HepG2 (cell line): Measurements from ENCODE around the gene TIMM13. TPM values are rescaled to one million over a fixed set of nuclear protein-coding genes. Genes with fewer than 3 reads are reported as not detected.

ENCODE experiments used
- CBX5 ChIP-seq: sonication (generic); formaldehyde crosslinking; IDR thresholded peaks from 2 replicates; pipeline ENCODE4 v1.4.0; 2020; ENCODE audit warnings: missing genetic modification reagents, borderline replicate concordance
- KDM2A ChIP-seq: sonication (generic); formaldehyde crosslinking; IDR thresholded peaks from 2 replicates; pipeline ENCODE4 v1.4.0; 2020; ENCODE audit warnings: low read depth, missing genetic modification reagents, borderline replicate concordance
- NONO ChIP-seq, 2 experiments: fragments of 450-650 bp in 1 of 2; sonication (generic) in 1 of 2; formaldehyde crosslinking in 1 of 2; IDR thresholded peaks in 1 of 2; conservative IDR thresholded peaks in 1 of 2; 2 replicates each; pipeline versions ENCODE4 v1.6.1 to v1.8.0; 2017 to 2022; ENCODE audit warnings: mild to moderate bottlenecking in 1 of 2, missing genetic modification reagents in 1 of 2, moderate library complexity in 1 of 2
- PCBP1 ChIP-seq: fragments of 200-400 bp; formaldehyde crosslinking; IDR thresholded peaks from 2 replicates; pipeline ENCODE4 v1.6.1; 2017; ENCODE audit warnings: mild to moderate bottlenecking, low read depth, low read length, borderline replicate concordance
- PRPF4 ChIP-seq: fragments of 200-400 bp; formaldehyde crosslinking; IDR thresholded peaks from 2 replicates; pipeline ENCODE4 v1.6.1; 2016; ENCODE audit warnings: low read length, low read depth; ENCODE audit not compliant: poor library complexity, severe bottlenecking
- SMAD9 ChIP-seq: sonication (generic); formaldehyde crosslinking; IDR thresholded peaks from 2 replicates; pipeline ENCODE4 v1.5.1; 2020; ENCODE audit warnings: mild to moderate bottlenecking, missing genetic modification reagents
- STAG1 ChIP-seq: sonication (generic); formaldehyde crosslinking; IDR thresholded peaks from 2 replicates; pipeline ENCODE4 v1.4.0; 2020; ENCODE audit warnings: missing genetic modification reagents
- TCF7L2 ChIP-seq: IDR thresholded peaks from 2 replicates; pipeline ENCODE4 v1.6.1; 2011; ENCODE audit warnings: mild to moderate bottlenecking, low read depth, low read length, moderate library complexity
- TGIF2 ChIP-seq: IDR thresholded peaks from 2 replicates; pipeline ENCODE4 v1.6.1; 2016; ENCODE audit warnings: control low read depth, missing compliant biosample characterization
- ZNF30 ChIP-seq: sonication (generic); formaldehyde crosslinking; IDR thresholded peaks from 2 replicates; pipeline ENCODE4 v1.5.0; 2020; ENCODE audit warnings: mild to moderate bottlenecking, missing genetic modification reagents
- ZNF335 ChIP-seq: sonication (generic); formaldehyde crosslinking; IDR thresholded peaks from 2 replicates; pipeline ENCODE4 v1.4.0; 2020; ENCODE audit warnings: missing genetic modification reagents
- ZNF496 ChIP-seq: sonication (generic); formaldehyde crosslinking; IDR thresholded peaks from 2 replicates; pipeline ENCODE4 v1.8.1; 2023; ENCODE audit warnings: mild to moderate bottlenecking, moderate library complexity, missing genetic modification reagents; ENCODE audit not compliant: insufficient replicate concordance
- ZNF557 ChIP-seq: sonication (generic); formaldehyde crosslinking; IDR thresholded peaks from 2 replicates; pipeline ENCODE4 v1.4.0; 2020; ENCODE audit warnings: missing genetic modification reagents
- polyA plus RNA-seq, 8 experiments: library from polyadenylated mRNA; depleted of rRNA in 3 of 8; stranded (reverse) in 7 of 8; unstranded in 1 of 8; fragments of >200 nt; fragmentation: Illumina TruSeq in 4 of 8; extraction: Trizol in 4 of 8; gene quantifications; 2 replicates each; pipeline versions ENCODE4 v1.2.1 to v1.2.3, GENCODE V29; 2011 to 2016; ENCODE audit warnings: low read depth in 4 of 8, missing spikeins in 1 of 8, mixed read lengths in 1 of 8; ENCODE audit not compliant: insufficient read depth in 1 of 8
- total RNA-seq, 5 experiments: library from RNA; depleted of rRNA; stranded (reverse); fragments of >200 nt; fragmentation: Illumina TruSeq; extraction: Trizol; gene quantifications; 2 replicates each; pipeline ENCODE4 v1.2.3, GENCODE V29; 2016; ENCODE audit warnings: low read depth in 1 of 5
- TF ChIP-seq, protein P1 (sequence below): sonication (generic); formaldehyde crosslinking; IDR thresholded peaks from 2 replicates; pipeline ENCODE4 v1.4.0; 2020; ENCODE audit warnings: missing genetic modification reagents
- TF ChIP-seq, protein P2 (sequence below): sonication (generic); formaldehyde crosslinking; IDR thresholded peaks from 2 replicates; pipeline ENCODE4 v1.8.0; 2022; ENCODE audit warnings: mild to moderate bottlenecking, missing genetic modification reagents, borderline replicate concordance
- TF ChIP-seq, protein P3 (sequence below), 2 experiments: sonication (generic) in 1 of 2; formaldehyde crosslinking in 1 of 2; IDR thresholded peaks; 2 replicates each; pipeline versions ENCODE4 v1.4.0 to v1.6.1; 2016 to 2020; ENCODE audit warnings: borderline replicate concordance in 1 of 2, low read depth in 1 of 2, mild to moderate bottlenecking in 1 of 2, missing genetic modification reagents in 1 of 2

Gene TIMM13
- total and polyA plus RNA-seq, 2 of the 13 experiments (the other 11 are each of a cell fraction or from before 2014, with no cell fraction given), result 48.4 to 108 TPM

DNA sequence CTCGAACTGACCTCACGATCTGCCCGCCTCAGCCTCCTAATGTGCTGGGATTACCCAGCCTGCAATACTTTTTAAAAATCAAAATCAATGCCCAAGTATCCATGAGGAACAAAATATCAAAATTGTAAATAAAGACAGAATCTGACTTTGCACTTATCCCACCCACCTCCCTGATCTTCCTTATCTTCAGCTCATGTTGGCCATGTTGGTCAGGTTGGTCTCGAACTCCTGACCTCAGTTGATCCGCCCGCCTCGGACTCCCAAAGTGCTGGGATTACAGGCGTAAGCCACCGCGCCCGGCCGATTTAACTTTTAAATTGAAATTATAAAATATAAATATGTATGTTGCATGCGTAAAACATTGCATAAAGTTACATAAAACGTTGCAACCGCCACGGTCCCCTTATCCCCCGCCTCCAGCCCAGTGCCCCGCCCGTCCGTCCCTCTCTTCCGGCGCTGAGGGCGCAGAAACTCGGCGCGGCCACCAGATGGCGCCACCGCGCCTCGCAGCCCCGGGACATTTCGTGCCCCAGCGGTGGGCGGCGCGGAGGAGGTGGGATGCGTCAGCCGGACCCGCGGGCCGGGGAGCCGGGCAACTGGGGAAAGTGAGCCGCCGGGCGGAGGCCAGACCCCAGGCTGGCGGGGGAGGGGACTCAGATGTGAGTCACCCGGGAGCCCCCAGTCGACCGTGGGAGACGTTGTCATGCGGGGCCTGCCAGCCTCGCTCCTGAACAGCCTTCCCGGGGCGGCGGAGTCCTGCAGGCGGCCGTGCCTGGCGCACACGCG is 47.0 kb upstream of the TIMM13 start (continued):
- TF ChIP-seq ZNF496 (no peak), ZNF30 (CRISPR knock-in tag) (no peak), TGIF2 (CRISPR knock-in tag) (peak; percentile 74; the same call in 1 of the 2 replicates), KDM2A (CRISPR knock-in tag) (peak; percentile 94), NONO (IDR thresholded peaks at IDR 0.05) (no peak), NONO (CRISPR knock-in tag; conservative IDR thresholded peaks at IDR 0.05) (peak; percentile 76; the same call in 1 of the 2 replicates), ZNF335 (no peak), ZNF557 (no peak), TCF7L2 (no peak), SMAD9 (CRISPR knock-in tag) (no peak), STAG1 (CRISPR knock-in tag) (peak; percentile 98), PCBP1 (no peak), CBX5 (CRISPR knock-in tag) (no peak; the same call in 1 of the 2 replicates), PRPF4 (no peak)
- TF ChIP-seq, protein P1, sequence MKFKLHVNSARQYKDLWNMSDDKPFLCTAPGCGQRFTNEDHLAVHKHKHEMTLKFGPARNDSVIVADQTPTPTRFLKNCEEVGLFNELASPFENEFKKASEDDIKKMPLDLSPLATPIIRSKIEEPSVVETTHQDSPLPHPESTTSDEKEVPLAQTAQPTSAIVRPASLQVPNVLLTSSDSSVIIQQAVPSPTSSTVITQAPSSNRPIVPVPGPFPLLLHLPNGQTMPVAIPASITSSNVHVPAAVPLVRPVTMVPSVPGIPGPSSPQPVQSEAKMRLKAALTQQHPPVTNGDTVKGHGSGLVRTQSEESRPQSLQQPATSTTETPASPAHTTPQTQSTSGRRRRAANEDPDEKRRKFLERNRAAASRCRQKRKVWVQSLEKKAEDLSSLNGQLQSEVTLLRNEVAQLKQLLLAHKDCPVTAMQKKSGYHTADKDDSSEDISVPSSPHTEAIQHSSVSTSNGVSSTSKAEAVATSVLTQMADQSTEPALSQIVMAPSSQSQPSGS, result peak; percentile 69
- TF ChIP-seq, protein P2, sequence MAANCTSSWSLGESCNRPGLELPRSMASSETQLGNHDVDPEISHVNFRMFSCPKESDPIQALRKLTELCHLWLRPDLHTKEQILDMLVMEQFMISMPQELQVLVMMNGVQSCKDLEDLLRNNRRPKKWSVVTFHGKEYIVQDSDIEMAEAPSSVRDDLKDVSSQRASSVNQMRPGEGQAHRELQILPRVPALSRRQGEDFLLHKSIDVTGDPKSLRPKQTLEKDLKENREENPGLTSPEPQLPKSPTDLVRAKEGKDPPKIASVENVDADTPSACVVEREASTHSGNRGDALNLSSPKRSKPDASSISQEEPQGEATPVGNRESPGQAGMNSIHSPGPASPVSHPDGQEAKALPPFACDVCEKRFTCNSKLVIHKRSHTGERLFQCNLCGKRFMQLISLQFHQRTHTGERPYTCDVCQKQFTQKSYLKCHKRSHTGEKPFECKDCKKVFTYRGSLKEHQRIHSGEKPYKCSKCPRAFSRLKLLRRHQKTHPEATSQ, result no peak
- TF ChIP-seq, protein P3, sequence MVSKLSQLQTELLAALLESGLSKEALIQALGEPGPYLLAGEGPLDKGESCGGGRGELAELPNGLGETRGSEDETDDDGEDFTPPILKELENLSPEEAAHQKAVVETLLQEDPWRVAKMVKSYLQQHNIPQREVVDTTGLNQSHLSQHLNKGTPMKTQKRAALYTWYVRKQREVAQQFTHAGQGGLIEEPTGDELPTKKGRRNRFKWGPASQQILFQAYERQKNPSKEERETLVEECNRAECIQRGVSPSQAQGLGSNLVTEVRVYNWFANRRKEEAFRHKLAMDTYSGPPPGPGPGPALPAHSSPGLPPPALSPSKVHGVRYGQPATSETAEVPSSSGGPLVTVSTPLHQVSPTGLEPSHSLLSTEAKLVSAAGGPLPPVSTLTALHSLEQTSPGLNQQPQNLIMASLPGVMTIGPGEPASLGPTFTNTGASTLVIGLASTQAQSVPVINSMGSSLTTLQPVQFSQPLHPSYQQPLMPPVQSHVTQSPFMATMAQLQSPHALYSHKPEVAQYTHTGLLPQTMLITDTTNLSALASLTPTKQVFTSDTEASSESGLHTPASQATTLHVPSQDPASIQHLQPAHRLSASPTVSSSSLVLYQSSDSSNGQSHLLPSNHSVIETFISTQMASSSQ (IDR thresholded peaks at IDR 0.05; ENCODE audit: low read depth), result no peak
- TF ChIP-seq, protein P3 (CRISPR knock-in tag; IDR thresholded peaks at IDR 0.05; ENCODE audit: borderline replicate concordance), result peak; percentile 56; the same call in 1 of the 2 replicates
